GM21515 (cell line): Measurements from ENCODE around the gene CCDC106.

Experiments
- ATAC-seq: cut with Tn5 transposase; IDR thresholded peaks from one replicate; pipeline ENCODE4 v1.9.1; 2021; ENCODE audit not compliant: unreplicated experiment

The CCDC106 gene

GRCh38 chr19:55694241-55694655 is 46.2 kb downstream of the CCDC106 start:
- ATAC-seq: no peak

DNA sequence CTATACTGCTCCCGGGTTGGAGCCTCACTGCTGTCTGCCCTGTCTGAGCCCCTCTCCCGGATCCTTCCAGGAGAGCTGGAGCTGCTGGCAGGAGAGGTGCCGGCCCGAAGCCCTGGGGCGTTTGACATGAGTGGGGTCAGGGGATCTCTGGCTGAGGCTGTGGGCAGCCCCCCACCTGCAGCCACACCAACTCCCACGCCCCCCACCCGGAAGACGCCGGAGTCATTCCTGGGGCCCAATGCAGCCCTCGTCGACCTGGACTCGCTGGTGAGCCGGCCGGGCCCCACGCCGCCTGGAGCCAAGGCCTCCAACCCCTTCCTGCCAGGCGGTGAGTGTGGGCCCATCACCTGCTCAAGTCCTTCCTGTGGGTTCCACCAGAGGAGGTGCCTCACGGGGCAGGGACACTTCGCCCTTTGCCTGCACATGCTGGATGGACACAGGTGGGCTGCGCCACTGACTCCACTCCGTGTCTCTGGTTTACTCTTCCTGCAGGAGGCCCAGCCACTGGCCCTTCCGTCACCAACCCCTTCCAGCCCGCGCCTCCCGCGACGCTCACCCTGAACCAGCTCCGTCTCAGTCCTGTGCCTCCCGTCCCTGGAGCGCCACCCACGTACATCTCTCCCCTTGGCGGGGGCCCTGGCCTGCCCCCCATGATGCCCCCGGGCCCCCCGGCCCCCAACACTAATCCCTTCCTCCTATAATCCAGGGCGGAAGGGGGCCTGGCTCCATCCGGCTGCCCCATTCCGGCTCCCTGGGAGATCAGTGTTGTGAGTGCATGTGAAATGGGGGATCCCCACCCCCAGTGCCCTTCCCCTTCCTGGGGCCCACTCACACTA is 46.9 kb downstream of the CCDC106 start:
- ATAC-seq: no peak

- ATAC-seq: no peak
Measured at GRCh38 chr19:55695511-55696290, 47.7 kb downstream of the CCDC106 start.

GRCh38 chr19:55696301-55697068 is 48.5 kb downstream of the CCDC106 start:
- no peak for ATAC-seq

- no peak for ATAC-seq
Measured at GRCh38 chr19:55697069-55697440, 49.0 kb downstream of the CCDC106 start.

DNA sequence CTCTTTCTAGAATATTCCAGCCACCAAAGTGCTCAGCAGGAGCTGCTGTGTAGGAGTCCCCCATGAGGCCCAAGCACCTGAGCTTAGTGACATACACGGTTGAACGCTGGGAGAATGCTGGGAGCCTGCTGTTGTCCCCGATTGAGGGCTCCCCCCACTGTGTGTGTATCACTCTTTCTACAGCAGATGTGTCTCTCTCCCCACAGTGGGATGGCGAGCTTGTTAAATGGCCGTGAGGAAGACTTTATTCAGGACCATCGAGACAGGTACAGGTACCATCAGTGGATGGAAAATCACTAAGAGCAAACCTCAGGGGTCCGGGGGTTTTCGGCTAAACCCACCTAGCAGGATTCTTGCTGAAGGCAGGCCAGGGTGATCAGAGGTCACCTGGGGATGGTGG is 49.7 kb downstream of the CCDC106 start:
- no peak for ATAC-seq

- ATAC-seq: no peak
Measured at GRCh38 chr19:55698256-55698655, 50.2 kb downstream of the CCDC106 start.

GRCh38 chr19:55699221-55699620 is 51.2 kb downstream of the CCDC106 start:
- ATAC-seq: no peak

DNA sequence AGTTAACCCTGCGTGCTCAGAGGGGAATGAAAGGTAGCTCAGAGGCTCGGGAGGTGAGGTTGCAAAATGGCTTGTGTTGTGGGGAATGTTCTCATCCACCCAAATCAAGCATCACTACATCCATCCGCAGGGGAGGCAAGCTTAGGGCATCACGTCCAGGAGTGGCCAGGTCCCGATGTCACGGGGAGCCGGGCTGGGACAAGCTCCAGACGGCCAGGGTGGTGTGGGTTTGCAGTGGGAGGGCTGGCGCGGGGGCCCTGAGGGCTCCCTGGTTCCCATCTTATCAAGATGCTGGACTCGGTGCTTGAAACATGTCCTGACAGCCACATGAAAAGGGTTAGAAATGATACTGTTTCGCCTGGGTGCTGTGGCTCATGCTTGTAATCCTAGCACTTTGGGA is 52.8 kb downstream of the CCDC106 start:
- ATAC-seq: no peak

DNA sequence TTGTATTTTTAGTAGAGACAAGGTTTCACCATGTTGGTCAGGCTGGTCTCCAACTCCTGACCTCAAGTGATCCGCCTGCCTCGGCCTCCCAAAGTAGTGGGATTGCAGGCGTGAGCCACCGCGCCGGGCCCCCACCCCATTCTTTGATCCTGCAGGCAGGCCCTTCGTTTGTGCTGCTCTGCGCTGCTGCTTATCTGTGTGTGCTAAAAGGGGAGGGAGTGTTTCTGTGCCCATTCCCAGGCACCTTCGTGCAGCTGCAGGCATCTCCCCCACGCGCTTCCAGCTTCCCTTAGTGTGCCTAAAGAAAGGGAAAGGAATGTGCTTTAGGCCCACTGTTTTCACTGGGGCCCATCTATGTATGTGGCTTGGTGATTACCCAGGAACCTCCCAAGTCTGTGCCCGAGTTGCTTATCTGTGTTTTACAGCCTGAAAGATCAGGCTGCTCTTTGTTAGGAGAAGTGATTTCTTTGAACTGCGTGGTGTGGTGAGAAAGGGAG is 54.2 kb downstream of the CCDC106 start:
- ATAC-seq: no peak
